Esophagus muscularis mucosa (tissue), 3 donors: ENCODE data around the gene SPI1.

Source experiments
- CTCF ChIP-seq, 3 experiments: fragments of 200-600 bp in 2 of 3; fragments of 450-650 bp in 1 of 3; sonication (generic) in 2 of 3; IDR thresholded peaks; one replicate each; pipeline ENCODE4 v1.5.1; 2017 to 2019; ENCODE audit warnings: antibody characterized with exemption in 3 of 3, mild to moderate bottlenecking in 2 of 3, moderate library complexity in 1 of 3
- POLR2A ChIP-seq: fragments of 450-650 bp; IDR thresholded peaks from one replicate; pipeline ENCODE4 v1.6.1; 2017; ENCODE audit warnings: antibody characterized with exemption, moderate library complexity, mild to moderate bottlenecking, low read depth
- POLR2AphosphoS5 ChIP-seq, 2 donors: sonication (generic); formaldehyde crosslinking; IDR thresholded peaks; one replicate each; pipeline ENCODE4 v1.6.1; 2017; ENCODE audit warnings: antibody characterized with exemption in 2 of 2

GRCh38 chr11:47333886-47334443 is 44.4 kb downstream of the SPI1 start:
- TF ChIP-seq CTCF (IDR thresholded peaks at IDR 0.05) (no peak), POLR2AphosphoS5 (IDR thresholded peaks at IDR 0.05) (no peak), POLR2A (no peak)
